ENCODE measurements around the gene CDC42BPB.

CDC42BPB gene

GRCh38 chr14:102984336-102985102 is 72.8 kb downstream of the CDC42BPB start:
- no peak for DNase-seq

GRCh38 chr14:102983496-102983895 is 73.9 kb downstream of the CDC42BPB start:
- DNase-seq, result no peak

- no peak for DNase-seq
Observed at GRCh38 chr14:102982852-102983470, 74.4 kb downstream of the CDC42BPB start.

GRCh38 chr14:102980409-102980810 is 76.9 kb downstream of the CDC42BPB start:
- DNase-seq, result no peak

- no peak for DNase-seq
Observed at GRCh38 chr14:102979406-102979805, 77.9 kb downstream of the CDC42BPB start.

- no peak for DNase-seq
Observed at GRCh38 chr14:102977475-102977874, 79.9 kb downstream of the CDC42BPB start.

- no peak for DNase-seq
Observed at GRCh38 chr14:102975662-102976061, 81.7 kb downstream of the CDC42BPB start.

- DNase-seq, result no peak
Observed at GRCh38 chr14:102973706-102974285, 83.6 kb downstream of the CDC42BPB start.

- DNase-seq, result no peak
Observed at GRCh38 chr14:102971836-102972606, 85.3 kb downstream of the CDC42BPB start.

GRCh38 chr14:102971314-102971713 is 86.0 kb downstream of the CDC42BPB start:
- DNase-seq, result no peak

GRCh38 chr14:102970496-102970895 is 86.9 kb downstream of the CDC42BPB start:
- no peak for DNase-seq

GRCh38 chr14:102969901-102970300 is 87.4 kb downstream of the CDC42BPB start:
- DNase-seq, result no peak

GRCh38 chr14:102969060-102969791 is 88.1 kb downstream of the CDC42BPB start:
- no peak for DNase-seq

GRCh38 chr14:102968306-102968705 is 89.0 kb downstream of the CDC42BPB start:
- DNase-seq, result no peak

- DNase-seq, result no peak
Observed at GRCh38 chr14:102967506-102967795, 89.9 kb downstream of the CDC42BPB start.

GRCh38 chr14:102966681-102967505 is 90.5 kb downstream of the CDC42BPB start:
- DNase-seq, result no peak

GRCh38 chr14:102965971-102966655 is 91.2 kb downstream of the CDC42BPB start:
- no peak for DNase-seq

GRCh38 chr14:102965282-102965681 is 92.1 kb downstream of the CDC42BPB start:
- no peak for DNase-seq

- no peak for DNase-seq
Observed at GRCh38 chr14:102964152-102964730, 93.1 kb downstream of the CDC42BPB start.

GRCh38 chr14:102962111-102962627 is 95.2 kb downstream of the CDC42BPB start:
- DNase-seq, result no peak

- DNase-seq, result no peak
Observed at GRCh38 chr14:102958461-102958860, 98.9 kb downstream of the CDC42BPB start.

Measured in NCI-H2081 treated with DMSO at 0.1 percent for 48 hours (cell line).